ENCODE data around the gene AGK.

AGK gene

GRCh38 chr7:141660259-141660658, 109.0 kb downstream of the AGK start:
- TF ChIP-seq CSRNP3 (CRISPR knock-in tag; IDR thresholded peaks at IDR 0.05) (no peak), PPARA (CRISPR knock-in tag; IDR thresholded peaks at IDR 0.05; ENCODE audit: borderline replicate concordance) (no peak), ZNF70 (CRISPR knock-in tag; IDR thresholded peaks at IDR 0.05) (no peak), TOX (CRISPR knock-in tag; IDR thresholded peaks at IDR 0.05; ENCODE audit: borderline replicate concordance) (no peak), POU6F1 (CRISPR knock-in tag; IDR thresholded peaks at IDR 0.05; ENCODE audit: borderline replicate concordance, low read depth) (no peak)
- no peak for ATAC-seq

GRCh38 chr7:141663081-141663849, 112.1 kb downstream of the AGK start:
- no peak for ATAC-seq
- no peak for TF ChIP-seq SNAI2 (CRISPR knock-in tag; IDR thresholded peaks at IDR 0.05)
- TF ChIP-seq OSR1 (CRISPR knock-in tag; IDR thresholded peaks at IDR 0.05) = no peak
- no peak for TF ChIP-seq TSHZ2 (CRISPR knock-in tag; IDR thresholded peaks at IDR 0.05)
- no peak for TF ChIP-seq ISL1 (CRISPR knock-in tag; IDR thresholded peaks at IDR 0.05)

GRCh38 chr7:141664450-141664849, 113.2 kb downstream of the AGK start:
- no peak for ATAC-seq

More at GRCh38 chr7:141664450-141664849, 113.2 kb downstream of the AGK start:
- TF ChIP-seq POU6F1 (CRISPR knock-in tag; IDR thresholded peaks at IDR 0.05; ENCODE audit: borderline replicate concordance, low read depth) = no peak
- TF ChIP-seq TCF4 (CRISPR knock-in tag; IDR thresholded peaks at IDR 0.05; ENCODE audit: borderline replicate concordance) = no peak
- TF ChIP-seq TSHZ2 (CRISPR knock-in tag; IDR thresholded peaks at IDR 0.05) = no peak
- TF ChIP-seq ZNF565 (CRISPR knock-in tag; conservative IDR thresholded peaks at IDR 0.05; ENCODE audit: low read depth) = no peak
- TF ChIP-seq CSDC2 (CRISPR knock-in tag; IDR thresholded peaks at IDR 0.05) = no peak
- no peak for TF ChIP-seq PPARA (CRISPR knock-in tag; IDR thresholded peaks at IDR 0.05; ENCODE audit: borderline replicate concordance)
- no peak for TF ChIP-seq GLIS3 (CRISPR knock-in tag; IDR thresholded peaks at IDR 0.05)
- no peak for TF ChIP-seq CSRNP3 (CRISPR knock-in tag; IDR thresholded peaks at IDR 0.05)
- TF ChIP-seq ARNTL (CRISPR knock-in tag; IDR thresholded peaks at IDR 0.05; ENCODE audit: borderline replicate concordance, low read depth) = no peak
- no peak for TF ChIP-seq ZFP30 (CRISPR knock-in tag; IDR thresholded peaks at IDR 0.05)
- no peak for TF ChIP-seq BACH2 (CRISPR knock-in tag; IDR thresholded peaks at IDR 0.05; ENCODE audit: borderline replicate concordance)
- no peak for TF ChIP-seq ZFP3 (CRISPR knock-in tag; IDR thresholded peaks at IDR 0.05)
- no peak for TF ChIP-seq PATZ1 (CRISPR knock-in tag; IDR thresholded peaks at IDR 0.05; ENCODE audit: borderline replicate concordance)
- no peak for TF ChIP-seq ZC3H10 (CRISPR knock-in tag; IDR thresholded peaks at IDR 0.05)
- TF ChIP-seq ZNF8 (CRISPR knock-in tag; IDR thresholded peaks at IDR 0.05) = no peak
- TF ChIP-seq ESRRG (CRISPR knock-in tag; IDR thresholded peaks at IDR 0.05) = no peak
- no peak for TF ChIP-seq SNAI2 (CRISPR knock-in tag; IDR thresholded peaks at IDR 0.05)

Data from SK-N-SH treated with all-trans-retinoic acid at 6 μM for 48 hours (cell line).